ACC112 (cell line): ENCODE data around the gene SORBS1.

Experiments
- H2AFZ ChIP-seq: fragments of 200-600 bp; sonication (generic); one replicate; pipeline ENCODE4 v1.6.0; 2017; ENCODE audit warnings: antibody characterized with exemption, low read length; ENCODE audit not compliant: unreplicated experiment
- H3K27ac ChIP-seq: fragments of 200-600 bp; sonication (generic); 2 replicates; pipeline ENCODE4 v1.5.1; 2014; ENCODE audit warnings: low read depth, mild to moderate bottlenecking, antibody characterized with exemption, low read length, moderate library complexity
- H3K27me3 ChIP-seq: fragments of 200-600 bp; sonication (generic); 2 replicates; pipeline ENCODE4 v1.6.1; 2014; ENCODE audit warnings: mild to moderate bottlenecking, antibody characterized with exemption, low read length, moderate library complexity, mixed read lengths; ENCODE audit not compliant: insufficient read depth
- H3K36me3 ChIP-seq: fragments of 200-600 bp; sonication (generic); 2 replicates; pipeline ENCODE4 v1.6.1; 2016; ENCODE audit warnings: mild to moderate bottlenecking, antibody characterized with exemption, low read length, moderate library complexity, mixed read lengths; ENCODE audit not compliant: insufficient read depth
- H3K4me1 ChIP-seq: fragments of 200-600 bp; sonication (generic); one replicate; pipeline ENCODE4 v1.6.1; 2016; ENCODE audit warnings: low read length, mixed read lengths; ENCODE audit not compliant: insufficient read depth, unreplicated experiment, control insufficient read depth
- H3K4me3 ChIP-seq: fragments of 200-600 bp; sonication (generic); 2 replicates; pipeline ENCODE4 v1.5.1; 2014; ENCODE audit warnings: mild to moderate bottlenecking, low read depth, low read length
- H3K79me2 ChIP-seq: fragments of 200-600 bp; sonication (generic); one replicate; pipeline ENCODE4 v1.6.0; 2016; ENCODE audit warnings: low read length; ENCODE audit not compliant: control insufficient read depth, unreplicated experiment, insufficient read depth

SORBS1 gene

DNA sequence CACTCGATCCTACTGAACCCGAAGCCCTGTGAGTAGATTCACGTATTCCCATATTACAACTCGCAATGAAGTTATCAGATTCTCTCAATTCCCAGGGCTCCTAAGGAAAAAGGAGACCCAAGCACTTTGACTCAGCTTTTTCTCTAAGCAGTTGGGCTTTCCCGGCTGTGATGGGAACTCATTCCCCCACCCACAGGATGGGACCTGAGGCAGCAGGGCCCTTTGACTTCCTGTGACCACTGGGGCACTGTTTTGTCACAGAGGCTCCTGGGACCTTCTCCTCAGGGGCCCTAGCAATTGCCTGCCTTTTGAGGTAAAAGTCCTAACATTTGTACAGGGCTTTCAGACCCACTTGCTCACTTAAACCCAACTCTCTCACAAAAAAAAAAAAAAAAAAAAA, 147.6 kb downstream of the SORBS1 start:
- H2AFZ ChIP-seq, result no peak overlapping the region
- no peak overlapping the region for H3K4me3 ChIP-seq
- H3K4me1 ChIP-seq, result peaks cover 4% of the 10 kb centered on the region
- peaks cover 73% of the 10 kb centered on the region for H3K27me3 ChIP-seq
- no peaks in the 10 kb centered on the region for H3K36me3 ChIP-seq
- H3K27ac ChIP-seq, result no peak overlapping the region
- H3K79me2 ChIP-seq, result no peaks in the 10 kb centered on the region

DNA sequence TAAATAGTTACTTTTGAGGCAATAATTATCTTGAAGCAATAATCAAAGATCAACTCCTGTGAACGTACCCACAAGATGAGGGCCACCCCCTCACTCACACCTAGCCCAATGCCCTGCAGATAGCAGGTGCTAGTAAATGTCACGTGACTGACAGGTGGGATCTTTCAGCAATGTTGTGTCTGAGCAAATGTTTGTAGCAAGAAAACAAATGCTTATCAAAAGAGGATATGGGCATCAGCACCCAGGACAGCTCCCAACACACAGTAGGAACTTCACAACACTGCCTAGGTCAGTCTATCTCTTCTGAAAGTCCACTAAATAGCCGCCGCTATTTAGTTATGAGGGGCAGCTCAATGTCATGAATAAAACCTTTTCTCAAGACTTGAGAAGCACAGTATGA, 149.5 kb downstream of the SORBS1 start:
- peaks cover 4% of the 10 kb centered on the region for H3K4me1 ChIP-seq
- H3K36me3 ChIP-seq, result no peaks in the 10 kb centered on the region
- H3K4me3 ChIP-seq, result no peak overlapping the region
- no peaks in the 10 kb centered on the region for H3K79me2 ChIP-seq
- no peak overlapping the region for H2AFZ ChIP-seq
- peaks cover 73% of the 10 kb centered on the region for H3K27me3 ChIP-seq
- no peak overlapping the region for H3K27ac ChIP-seq

DNA sequence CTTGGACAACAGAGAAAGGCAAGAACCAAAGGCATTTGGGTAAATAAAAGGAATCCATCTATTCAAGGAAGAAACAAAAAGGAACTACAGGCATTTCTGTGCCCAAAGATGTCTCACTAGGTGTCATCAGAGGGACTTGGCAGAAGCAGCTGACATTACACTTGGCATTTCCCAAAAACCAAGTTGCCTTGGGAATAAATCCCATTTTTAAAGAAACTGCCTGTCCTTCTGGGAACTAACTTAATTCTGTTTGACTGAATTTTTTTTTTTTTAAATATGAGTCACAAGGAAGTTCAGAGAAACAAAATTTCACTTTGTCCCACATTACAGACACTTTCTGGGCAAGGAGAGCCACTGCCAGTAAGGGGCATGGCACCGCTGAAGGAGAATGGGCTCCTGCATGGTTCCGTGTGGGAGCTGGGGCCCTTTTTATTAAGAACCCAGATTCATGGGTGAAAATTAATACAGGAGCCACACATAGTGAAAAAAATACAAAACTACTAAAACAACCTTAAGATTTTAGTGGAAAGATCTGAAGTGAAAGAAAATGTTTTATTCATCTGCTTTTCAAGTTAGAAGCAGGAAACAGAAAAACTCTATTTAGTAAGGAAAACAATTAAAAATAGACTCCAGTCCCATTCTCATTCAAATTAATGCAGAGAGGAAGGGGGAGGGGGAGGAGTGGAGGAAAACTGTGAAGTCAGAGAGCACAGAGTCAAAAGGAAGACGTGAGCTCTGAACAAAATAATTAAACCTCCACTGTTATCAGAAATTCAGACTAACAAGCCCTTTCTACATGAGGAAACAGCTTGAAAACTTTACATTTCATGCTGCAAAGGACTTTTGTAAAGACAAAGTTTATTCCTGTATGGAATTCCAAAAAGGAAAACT, 151.9 kb downstream of the SORBS1 start:
- H3K27me3 ChIP-seq, result peaks cover 52% of the 10 kb centered on the region
- no peaks in the 10 kb centered on the region for H3K36me3 ChIP-seq
- no peak overlapping the region for H2AFZ ChIP-seq
- H3K27ac ChIP-seq, result peak overlapping the region; percentile 24
- H3K79me2 ChIP-seq, result no peaks in the 10 kb centered on the region
- peaks cover 4% of the 10 kb centered on the region for H3K4me1 ChIP-seq
- no peak overlapping the region for H3K4me3 ChIP-seq

DNA sequence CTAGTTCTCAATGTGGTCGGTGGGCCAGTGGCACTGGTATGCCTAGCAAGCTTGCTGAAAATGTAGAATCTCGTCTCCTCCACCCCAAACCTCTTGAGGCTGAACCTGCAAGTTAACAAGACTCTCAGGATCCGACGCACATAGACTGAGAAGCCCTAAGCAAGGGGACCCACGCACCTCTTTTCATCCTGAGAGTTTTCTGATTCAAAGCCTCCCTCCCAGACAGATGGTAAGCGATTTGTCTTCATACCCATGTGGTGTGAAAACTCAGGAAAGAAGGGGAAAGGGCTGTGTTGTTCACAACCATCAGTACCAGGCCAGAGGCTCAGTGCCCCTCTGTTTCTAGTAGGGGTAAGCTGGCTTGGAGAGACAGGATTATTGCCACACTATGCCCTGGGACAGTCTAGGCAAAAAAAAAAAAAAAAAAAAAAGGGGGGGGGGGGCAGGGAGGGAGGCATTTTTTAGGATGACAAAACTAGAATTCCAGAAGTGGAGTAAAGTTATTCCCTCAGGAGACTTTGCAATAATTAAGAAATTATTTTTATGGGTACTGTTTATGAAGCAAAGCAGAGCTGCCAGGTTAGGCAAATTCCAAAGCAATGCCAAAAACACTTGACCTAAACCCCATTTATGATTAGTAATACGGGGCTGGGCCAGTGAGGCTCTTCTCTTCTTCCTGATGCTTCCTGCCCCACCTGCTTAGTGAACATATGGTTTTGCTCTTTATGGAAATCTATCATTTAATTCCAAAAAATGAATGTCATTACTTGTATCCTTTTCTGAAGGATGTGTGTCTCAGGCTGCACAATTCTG, 152.8 kb downstream of the SORBS1 start:
- Histone ChIP-seq H3K27me3 (peaks cover 45% of the 10 kb centered on the region), H2AFZ (no peak overlapping the region), H3K36me3 (no peaks in the 10 kb centered on the region), H3K79me2 (no peaks in the 10 kb centered on the region), H3K4me3 (no peak overlapping the region), H3K4me1 (peaks cover 4% of the 10 kb centered on the region), H3K27ac (peak overlapping the region; percentile 24; the same call in 1 of the 2 replicates)

DNA sequence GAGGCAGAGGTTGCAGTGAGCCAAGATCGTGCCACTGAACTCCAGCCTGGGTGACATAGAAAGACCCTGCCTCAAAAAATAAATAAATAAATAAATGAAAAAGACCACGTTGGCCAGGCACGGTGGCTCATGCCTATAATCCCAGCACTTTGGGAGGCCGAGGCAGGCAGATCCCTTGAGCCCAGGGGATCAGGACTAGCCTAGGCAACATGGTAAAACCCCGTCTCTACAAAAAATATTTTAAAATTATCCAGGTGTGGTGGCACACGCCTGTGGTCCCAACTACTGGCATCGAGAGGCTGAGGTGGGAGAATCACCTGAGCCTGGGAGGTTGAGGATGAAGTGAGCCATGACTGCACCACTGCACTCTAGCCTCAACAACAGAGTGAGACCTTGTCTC, 153.6 kb downstream of the SORBS1 start:
- Histone ChIP-seq H3K79me2 (no peaks in the 10 kb centered on the region), H3K4me3 (no peak overlapping the region), H3K4me1 (peaks cover 4% of the 10 kb centered on the region), H3K36me3 (no peaks in the 10 kb centered on the region), H2AFZ (no peak overlapping the region), H3K27me3 (peaks cover 37% of the 10 kb centered on the region), H3K27ac (no peak overlapping the region)

DNA sequence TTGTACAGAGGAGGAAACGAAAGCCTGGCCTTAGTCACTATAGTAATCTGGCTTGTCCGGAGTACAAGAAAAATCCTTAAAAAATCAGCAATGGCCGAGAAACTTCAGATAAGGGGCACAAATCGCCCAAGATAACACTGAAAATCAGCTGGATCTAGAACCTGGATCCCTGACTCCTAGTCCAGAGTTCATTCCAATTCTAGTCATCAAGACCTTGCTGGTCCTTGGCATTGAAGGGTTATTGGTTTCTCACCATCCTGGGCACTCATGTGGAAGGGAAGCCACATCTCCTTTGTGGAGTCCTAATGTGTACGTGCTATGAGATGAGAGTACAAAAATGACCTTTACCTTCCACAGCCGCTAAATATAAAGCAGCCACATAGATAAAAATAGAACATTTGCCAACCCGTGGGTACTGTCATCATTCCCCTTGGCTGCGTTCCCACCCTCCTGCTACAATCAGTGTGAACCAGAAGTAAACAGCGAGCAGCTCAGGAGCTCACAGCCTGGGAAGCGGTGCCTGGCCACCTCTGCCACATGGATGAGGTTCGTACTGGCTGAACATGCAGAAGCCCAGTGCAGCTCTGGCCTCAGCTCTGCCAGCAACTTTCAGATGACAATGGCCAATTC, 154.4 kb downstream of the SORBS1 start:
- Histone ChIP-seq H3K27ac (no peak overlapping the region), H3K27me3 (peaks cover 29% of the 10 kb centered on the region), H3K4me3 (no peak overlapping the region)

DNA sequence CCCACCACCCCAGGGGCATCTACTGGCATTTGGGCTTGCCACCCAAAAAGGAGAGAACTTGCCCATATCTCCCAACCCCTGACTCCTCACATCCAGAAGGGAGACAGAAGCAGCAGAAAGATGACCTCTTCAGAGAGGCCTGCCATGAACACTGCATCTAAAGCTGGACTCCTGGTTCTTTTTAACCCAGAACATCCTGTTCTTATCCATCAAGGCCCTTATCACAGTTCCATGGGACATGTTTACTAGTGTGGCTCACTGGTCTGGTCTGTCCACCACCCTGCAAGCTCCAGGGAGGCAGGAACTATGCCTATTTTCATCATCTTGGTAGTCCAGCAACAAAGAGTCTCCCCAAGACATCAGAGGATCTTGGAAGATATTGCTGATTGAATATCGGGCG, 155.5 kb downstream of the SORBS1 start:
- H3K4me1 ChIP-seq, result peaks cover 4% of the 10 kb centered on the region
- no peak overlapping the region for H3K27ac ChIP-seq
- H3K27me3 ChIP-seq, result peaks cover 21% of the 10 kb centered on the region
- no peak overlapping the region for H3K4me3 ChIP-seq
- H3K79me2 ChIP-seq, result no peaks in the 10 kb centered on the region
- no peak overlapping the region for H2AFZ ChIP-seq
- no peaks in the 10 kb centered on the region for H3K36me3 ChIP-seq

More for the DNA sequence above, 154.4 kb downstream of the SORBS1 start:
- H3K4me1 ChIP-seq, result peaks cover 4% of the 10 kb centered on the region
- no peaks in the 10 kb centered on the region for H3K79me2 ChIP-seq
- no peaks in the 10 kb centered on the region for H3K36me3 ChIP-seq
- H2AFZ ChIP-seq, result no peak overlapping the region

DNA sequence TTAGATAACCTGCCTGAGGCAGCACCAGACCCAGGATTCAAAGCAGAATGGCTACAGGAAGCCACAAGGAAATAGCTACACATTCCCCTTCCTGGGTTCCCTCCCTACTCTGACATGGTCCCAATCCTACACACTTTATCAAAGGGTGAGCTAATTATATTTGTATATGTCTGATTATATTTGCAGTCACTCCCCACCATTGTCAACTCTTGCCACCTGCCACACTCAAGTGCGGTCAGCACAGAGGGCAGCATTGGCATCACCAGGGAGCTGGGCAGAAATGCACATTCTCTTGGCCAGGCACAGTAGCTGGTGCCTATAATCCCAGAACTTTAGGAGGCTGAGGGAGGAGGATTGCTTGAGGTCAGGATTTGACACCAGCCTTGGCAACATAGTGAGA, 156.3 kb downstream of the SORBS1 start:
- Histone ChIP-seq H3K27me3 (peaks cover 20% of the 10 kb centered on the region), H2AFZ (no peak overlapping the region), H3K4me1 (peaks cover 4% of the 10 kb centered on the region), H3K79me2 (no peaks in the 10 kb centered on the region), H3K4me3 (no peak overlapping the region), H3K27ac (no peak overlapping the region), H3K36me3 (no peaks in the 10 kb centered on the region)

DNA sequence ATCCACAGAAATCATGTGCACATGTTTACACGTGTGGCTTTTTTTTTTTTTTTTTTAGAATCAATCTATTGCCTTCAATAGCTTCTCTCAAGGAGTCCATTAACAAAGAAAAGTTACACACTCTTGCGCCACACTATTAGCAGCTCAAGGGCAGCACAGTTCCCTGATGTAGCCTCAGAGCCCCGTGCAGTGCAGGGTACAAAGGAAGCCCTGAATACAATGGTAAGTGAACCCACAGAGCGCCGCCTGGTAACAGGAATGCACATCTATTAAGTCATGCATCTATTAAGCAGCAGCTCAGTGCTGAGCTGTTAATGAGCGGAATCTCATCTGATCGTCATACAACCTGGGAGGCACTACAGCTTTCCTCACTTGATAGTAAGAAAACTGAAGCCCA, 156.7 kb downstream of the SORBS1 start:
- no peak overlapping the region for H3K27ac ChIP-seq
- H3K36me3 ChIP-seq, result no peaks in the 10 kb centered on the region

DNA sequence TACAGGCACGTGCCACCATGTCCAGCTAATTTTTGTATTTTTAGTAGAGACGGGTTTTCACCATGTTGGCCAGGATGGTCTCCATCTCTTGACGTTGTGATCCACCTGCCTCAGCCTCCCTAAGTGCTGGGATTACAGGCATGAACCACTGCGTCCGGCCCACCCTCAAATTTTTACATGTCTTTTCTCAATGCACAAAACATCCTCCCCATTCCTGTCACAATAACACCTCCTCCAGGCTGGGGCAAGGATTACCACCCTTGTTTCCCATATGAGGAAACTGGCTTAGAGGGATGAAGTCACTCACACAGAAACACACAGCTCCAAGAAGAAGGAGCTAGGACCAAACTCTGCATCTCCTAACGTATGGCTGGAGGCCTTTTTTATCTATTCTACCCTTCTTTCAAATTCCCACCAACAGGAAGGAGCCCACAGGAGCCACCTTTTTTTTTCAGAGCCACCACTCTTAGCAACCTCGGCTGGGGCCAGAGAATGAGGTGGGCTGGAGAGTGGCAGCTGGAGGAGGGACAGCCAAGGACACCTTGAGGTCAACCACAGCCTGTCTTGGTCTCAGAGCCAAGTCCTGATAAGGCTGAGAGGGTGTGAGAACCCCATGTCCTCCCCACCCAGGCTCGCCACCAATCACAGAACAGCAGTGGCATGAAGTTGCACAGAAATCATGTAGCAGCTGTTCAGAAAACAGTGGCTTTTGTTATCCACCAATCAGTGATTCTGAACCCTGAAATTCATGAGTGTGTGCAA, 157.3 kb downstream of the SORBS1 start:
- Histone ChIP-seq H3K79me2 (no peaks in the 10 kb centered on the region), H2AFZ (no peak overlapping the region), H3K27ac (no peak overlapping the region), H3K27me3 (peaks cover 15% of the 10 kb centered on the region), H3K4me1 (peaks cover 3% of the 10 kb centered on the region), H3K4me3 (no peak overlapping the region), H3K36me3 (no peaks in the 10 kb centered on the region)

More for the DNA sequence above, 156.7 kb downstream of the SORBS1 start:
- no peaks in the 10 kb centered on the region for H3K79me2 ChIP-seq
- no peak overlapping the region for H3K4me3 ChIP-seq
- no peak overlapping the region for H2AFZ ChIP-seq
- H3K27me3 ChIP-seq, result peaks cover 16% of the 10 kb centered on the region
- peaks cover 4% of the 10 kb centered on the region for H3K4me1 ChIP-seq
